ENCODE data around the gene NHLRC3.

GRCh38 chr13:39054112-39054511 is 15.9 kb downstream of the NHLRC3 start:
- TF ChIP-seq CTCF (IDR thresholded peaks at IDR 0.05) (no peak), POLR2A (IDR thresholded peaks at IDR 0.05) (no peak)

Measured in right lobe of liver (tissue), 4 donors.